ENCODE data around the gene PBXIP1.

GRCh38 chr1:154895798-154896197 is 60.1 kb downstream of the PBXIP1 start:
- TF ChIP-seq POLR2A (IDR thresholded peaks at IDR 0.05) (no peak), CTCF (IDR thresholded peaks at IDR 0.05) (no peak), EP300 (IDR thresholded peaks at IDR 0.05) (no peak)

Measured in suprapubic skin (tissue), 3 donors.